ENCODE results near the gene UBE2G1. TPM values are rescaled to one million over a fixed set of nuclear protein-coding genes. Genes with fewer than 3 reads are reported as not detected.

Gene UBE2G1
- total and polyA plus RNA-seq, 11 donors: 19.4 to 125 (median 94.7) TPM

DNA sequence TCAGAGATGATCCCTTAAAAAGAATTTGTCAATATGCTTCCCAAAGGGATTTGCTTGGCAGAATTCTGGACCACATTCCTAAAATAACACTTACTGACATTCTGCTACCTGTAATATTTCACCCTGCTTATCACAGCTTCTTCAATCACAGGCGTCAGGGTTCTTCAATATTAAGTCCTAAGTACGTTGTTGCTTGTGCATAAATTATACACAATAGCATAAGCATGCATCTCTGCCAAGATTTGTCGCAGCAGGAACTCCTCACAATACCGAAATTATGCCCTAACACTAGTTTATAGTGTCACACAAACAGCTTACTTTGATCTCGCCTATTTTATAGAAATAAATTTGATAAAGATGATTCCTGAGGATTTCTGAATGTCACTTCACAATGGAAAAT is 48.9 kb downstream of the UBE2G1 start:
- no peak for TF ChIP-seq POLR2A (IDR thresholded peaks at IDR 0.05)
- TF ChIP-seq, protein P1, sequence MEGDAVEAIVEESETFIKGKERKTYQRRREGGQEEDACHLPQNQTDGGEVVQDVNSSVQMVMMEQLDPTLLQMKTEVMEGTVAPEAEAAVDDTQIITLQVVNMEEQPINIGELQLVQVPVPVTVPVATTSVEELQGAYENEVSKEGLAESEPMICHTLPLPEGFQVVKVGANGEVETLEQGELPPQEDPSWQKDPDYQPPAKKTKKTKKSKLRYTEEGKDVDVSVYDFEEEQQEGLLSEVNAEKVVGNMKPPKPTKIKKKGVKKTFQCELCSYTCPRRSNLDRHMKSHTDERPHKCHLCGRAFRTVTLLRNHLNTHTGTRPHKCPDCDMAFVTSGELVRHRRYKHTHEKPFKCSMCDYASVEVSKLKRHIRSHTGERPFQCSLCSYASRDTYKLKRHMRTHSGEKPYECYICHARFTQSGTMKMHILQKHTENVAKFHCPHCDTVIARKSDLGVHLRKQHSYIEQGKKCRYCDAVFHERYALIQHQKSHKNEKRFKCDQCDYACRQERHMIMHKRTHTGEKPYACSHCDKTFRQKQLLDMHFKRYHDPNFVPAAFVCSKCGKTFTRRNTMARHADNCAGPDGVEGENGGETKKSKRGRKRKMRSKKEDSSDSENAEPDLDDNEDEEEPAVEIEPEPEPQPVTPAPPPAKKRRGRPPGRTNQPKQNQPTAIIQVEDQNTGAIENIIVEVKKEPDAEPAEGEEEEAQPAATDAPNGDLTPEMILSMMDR (IDR thresholded peaks at IDR 0.05): no peak
- ATAC-seq (no peak), DNase-seq (no peak)
- Histone ChIP-seq H3K27me3 (no peaks in the 10 kb centered on the region), H3K36me3 (no peaks in the 10 kb centered on the region), H3K4me3 (no peak overlapping the region), H3K27ac (peak overlapping the region in 6 of 12 donors; percentile 15 to 49 (median 28)), H3K4me1 (peaks cover 7 to 70% (median 47%) of the 10 kb centered on the region in 12 donors), H3K9me3 (no peaks in the 10 kb centered on the region)
- intact Hi-C loops (cut with DNase I): loop anchor here in 4 of 10 donors (5.0 to 10.0 kb wide), 3 partner anchors 47 to 100 kb away; partner anchors contain the start of gene UBE2G1 (in 3 of the 4)
- WGBS, 4 donors: 29 to 32% (median 30%) methylated on average over 5 of the region's 5 CpGs

DNA sequence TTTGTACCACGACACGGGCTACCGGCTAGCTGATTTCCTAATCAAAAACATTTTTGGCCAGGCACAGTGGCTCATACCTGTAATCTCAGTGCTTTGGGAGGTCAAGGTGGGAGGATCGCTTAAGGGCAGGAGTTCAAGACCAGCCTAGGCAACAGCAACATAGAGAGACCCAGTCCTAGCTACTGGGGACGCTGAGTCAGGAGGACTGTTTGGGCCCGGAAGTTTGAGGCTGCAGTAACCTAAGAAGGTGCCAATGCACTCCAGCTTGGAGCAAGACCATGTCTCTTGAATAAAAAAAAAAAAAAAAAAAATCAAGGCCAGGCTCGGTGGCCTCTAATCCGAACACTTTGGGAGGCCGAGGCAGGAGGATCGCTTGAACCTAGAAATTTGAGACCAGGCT is 49.8 kb downstream of the UBE2G1 start:
- whole genome bisulfite sequencing, 4 donors: 86 to 94% (median 90%) methylated on average over 10 of the region's 10 CpGs
- H3K4me1 ChIP-seq: peaks cover 7 to 66% (median 50%) of the 10 kb centered on the region in 12 donors
- ATAC-seq: no peak

DNA sequence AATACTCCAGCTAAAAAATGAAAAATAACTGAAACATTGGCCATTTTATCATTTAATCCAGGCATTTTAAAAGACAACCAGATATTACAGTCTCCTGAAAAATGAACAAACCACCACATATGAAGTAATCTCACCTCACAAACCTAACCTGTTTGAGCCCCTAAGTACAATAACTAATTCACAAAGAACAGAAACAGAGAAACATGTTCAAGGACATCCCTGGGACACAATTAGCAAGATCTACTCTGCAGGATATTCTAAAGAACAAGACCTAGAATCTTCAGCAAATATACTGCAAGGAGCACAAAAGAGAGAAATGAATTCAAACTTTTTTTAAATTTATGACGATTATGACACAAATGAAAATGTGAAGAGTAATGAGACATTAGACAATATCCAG is 51.9 kb downstream of the UBE2G1 start:
- peaks cover 7 to 86% (median 66%) of the 10 kb centered on the region in 12 donors for H3K4me1 ChIP-seq
- H3K36me3 ChIP-seq: no peaks in the 10 kb centered on the region
- H3K9me3 ChIP-seq: no peaks in the 10 kb centered on the region
- H3K27me3 ChIP-seq: no peaks in the 10 kb centered on the region
- TF ChIP-seq, protein P1 (IDR thresholded peaks at IDR 0.05): no peak
- TF ChIP-seq POLR2A (IDR thresholded peaks at IDR 0.05): no peak
- 54 to 78% (median 65%) methylated on average over 1 of the region's 1 CpG for WGBS, 4 donors
- peak overlapping the region in 3 of 12 donors; percentile 38 to 56 (median 50) for H3K27ac ChIP-seq
- no peak overlapping the region for H3K4me3 ChIP-seq
- no peak for ATAC-seq
- no peak for DNase-seq
- intact Hi-C loops (cut with DNase I): loop anchor here in 7 of 10 donors (5.0 to 10.0 kb wide), 3 partner anchors 50 to 97 kb away; partner anchors contain the start of gene UBE2G1 (in 7 of the 7)

More for the DNA sequence above, 49.8 kb downstream of the UBE2G1 start:
- H3K27me3 ChIP-seq: no peaks in the 10 kb centered on the region
- no peak for TF ChIP-seq POLR2A (IDR thresholded peaks at IDR 0.05)
- TF ChIP-seq, protein P1 (IDR thresholded peaks at IDR 0.05): no peak
- DNase-seq: no peak
- H3K9me3 ChIP-seq: no peaks in the 10 kb centered on the region
- no peaks in the 10 kb centered on the region for H3K36me3 ChIP-seq
- peak overlapping the region in 9 of 12 donors; percentile 0 to 72 (median 49) for H3K27ac ChIP-seq
- no peak overlapping the region for H3K4me3 ChIP-seq
- intact Hi-C loops (cut with DNase I): loop anchor here in 4 of 10 donors (5.0 to 10.0 kb wide), 3 partner anchors 48 to 99 kb away; partner anchors contain the start of gene UBE2G1 (in 3 of the 4)

DNA sequence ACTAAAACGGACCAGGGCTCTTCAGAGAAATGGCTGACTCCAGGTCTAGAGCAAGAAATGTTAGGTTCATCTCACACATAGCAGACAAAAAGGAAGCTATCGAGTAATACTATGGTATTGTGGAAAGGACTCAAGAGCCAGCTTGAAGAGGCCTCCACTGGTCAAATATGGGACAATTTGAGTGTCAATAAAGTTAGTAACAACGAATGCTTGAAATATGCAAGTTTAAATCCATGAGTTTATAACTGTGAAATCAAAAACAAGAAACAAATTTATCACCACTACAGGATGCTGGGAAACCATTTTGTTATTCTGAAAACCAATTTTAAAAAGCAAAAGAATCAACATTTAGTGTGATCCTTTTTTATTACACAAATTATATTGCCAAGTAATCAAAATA is 52.3 kb downstream of the UBE2G1 start:
- WGBS, 4 donors: 74 to 88% (median 84%) methylated on average over 3 of the region's 3 CpGs
- H3K4me3 ChIP-seq: no peak overlapping the region
- peaks cover 7 to 88% (median 69%) of the 10 kb centered on the region in 12 donors for H3K4me1 ChIP-seq

More for the DNA sequence above, 52.3 kb downstream of the UBE2G1 start:
- ATAC-seq: no peak
- no peaks in the 10 kb centered on the region for H3K36me3 ChIP-seq
- H3K9me3 ChIP-seq: no peaks in the 10 kb centered on the region
- DNase-seq: no peak
- peak overlapping the region in 11 of 12 donors; percentile 26 to 87 (median 54) for H3K27ac ChIP-seq
- intact Hi-C loops (cut with DNase I): loop anchor here in 6 of 10 donors (5.0 to 10.0 kb wide), 2 partner anchors 51 to 53 kb away; partner anchors contain the start of gene UBE2G1 (in 6 of the 6)
- no peaks in the 10 kb centered on the region for H3K27me3 ChIP-seq
- no peak for TF ChIP-seq POLR2A (IDR thresholded peaks at IDR 0.05)
- TF ChIP-seq, protein P1 (IDR thresholded peaks at IDR 0.05): no peak
